CD8-positive, alpha-beta memory T cell (primary cell): ENCODE results near the gene GBP3. TPM values are rescaled to one million over a fixed set of nuclear protein-coding genes. Genes with fewer than 3 reads are reported as not detected.

Experiments
- CTCF ChIA-PET: fragments of 350-600 bp; sonication (Branson Sonifier 250); formaldehyde crosslinking; loops from one replicate; lab custom pipeline; 2021; ENCODE audit warnings: antibody characterized with exemption; lab: Charles Lee
- POLR2A ChIA-PET: fragments of 350-600 bp; sonication (Branson Sonifier 250); formaldehyde crosslinking; loops from one replicate; lab custom pipeline; 2021; ENCODE audit warnings: antibody characterized with exemption; lab: Charles Lee
- DNase-seq, 5 donors: peaks; one replicate each; pipeline versions ENCODE4 v3.0.0 to v3.0.0-alpha.2; 2020 to 2022; ENCODE audit warnings: mixed read lengths in 1 of 5
- H3K27ac ChIP-seq: one replicate; pipeline ENCODE4 v1.7.0; 2013; ENCODE audit warnings: low read depth, mild to moderate bottlenecking, low read length, moderate library complexity
- H3K27me3 ChIP-seq: 2 replicates; pipeline ENCODE4 v1.7.0; 2013; ENCODE audit warnings: low read length, mild to moderate bottlenecking; ENCODE audit not compliant: insufficient read depth, poor library complexity, severe bottlenecking
- H3K36me3 ChIP-seq: 2 replicates; pipeline ENCODE4 v1.7.0; 2013; ENCODE audit warnings: mild to moderate bottlenecking, low read length, moderate library complexity; ENCODE audit not compliant: insufficient read depth
- H3K4me1 ChIP-seq: 2 replicates; pipeline ENCODE4 v1.7.0; 2013; ENCODE audit warnings: mild to moderate bottlenecking, low read length, moderate library complexity; ENCODE audit not compliant: insufficient read depth
- H3K4me3 ChIP-seq: 2 replicates; pipeline ENCODE4 v1.7.0; 2013; ENCODE audit warnings: mild to moderate bottlenecking, low read length
- H3K9me3 ChIP-seq: 2 replicates; pipeline ENCODE4 v1.7.0; 2013; ENCODE audit warnings: mild to moderate bottlenecking, low read length
- H3K27ac Mint-ChIP-seq, 8 donors: one replicate each; pipeline ENCODE4 v1.8.0; 2020 to 2021; ENCODE audit warnings: mixed read lengths in 8 of 8, mild to moderate bottlenecking in 6 of 8, inconsistent platforms in 3 of 8, moderate library complexity in 3 of 8
- H3K27me3 Mint-ChIP-seq, 2 donors: one replicate each; pipeline ENCODE4 v1.8.0; 2020 to 2021; ENCODE audit warnings: mixed read lengths in 2 of 2, mild to moderate bottlenecking in 1 of 2, moderate library complexity in 1 of 2
- H3K36me3 Mint-ChIP-seq, 3 donors: one replicate each; pipeline ENCODE4 v1.8.0; 2020 to 2021; ENCODE audit warnings: mixed read lengths in 3 of 3, inconsistent platforms in 1 of 3, mild to moderate bottlenecking in 1 of 3
- H3K4me1 Mint-ChIP-seq, 3 donors: one replicate each; pipeline ENCODE4 v1.8.0; 2020 to 2021; ENCODE audit warnings: mixed read lengths in 3 of 3, inconsistent platforms in 1 of 3, mild to moderate bottlenecking in 1 of 3
- H3K4me3 Mint-ChIP-seq, 7 donors: one replicate each; pipeline ENCODE4 v1.8.0; 2020 to 2021; ENCODE audit warnings: mixed read lengths in 7 of 7, mild to moderate bottlenecking in 6 of 7, moderate library complexity in 4 of 7, inconsistent platforms in 2 of 7
- H3K9me3 Mint-ChIP-seq, 5 donors: one replicate each; pipeline ENCODE4 v1.8.0; 2020 to 2022; ENCODE audit warnings: mixed read lengths in 5 of 5, mild to moderate bottlenecking in 3 of 5, moderate library complexity in 2 of 5, inconsistent platforms in 1 of 5
- polyA plus RNA-seq: library from polyadenylated mRNA; unstranded; fragments of 300-500 nt; fragmentation: Illumina TruSeq; gene quantifications from one replicate; pipeline ENCODE4 v1.2.3, GENCODE V29; 2021
- total RNA-seq, 2 experiments: library from RNA; stranded (reverse); gene quantifications; one replicate each; pipeline ENCODE4 v1.2.3, GENCODE V29; 2021

Gene GBP3
- 10 to 100 TPM in 1 of 2 experiments, 1 to 10 TPM in 1; 8.4 to 12.1 TPM for total RNA-seq
- 16.8 TPM for polyA plus RNA-seq

- H3K9me3 Mint-ChIP-seq, result peaks cover 0 to 14% (median 9%) of the 10 kb centered on the region in 5 donors
- H3K27me3 ChIP-seq, result no peaks in the 10 kb centered on the region
- CTCF ChIA-PET, result interaction anchor here (1.0 to 2.3 kb wide), 10 partner anchors 12 to 336 kb away, joined by 3 to 12 read pairs (median 4); partner anchors contain the start of gene GBP5
Observed at GRCh38 chr1:89022167-89022959, at the start of gene GBP3. GBP3 (minus strand) TSS chr1:89022866; CDS start chr1:89020721, 2,145 bp downstream.

GRCh38 chr1:89070509-89070908 is 47.8 kb upstream of the GBP3 start:
- H3K9me3 ChIP-seq, result no peaks in the 10 kb centered on the region
- Mint-ChIP-seq H3K4me3 (peak overlapping the region; percentile 80 to 93 (median 89)), H3K9me3 (peaks cover 8 to 17% (median 14%) of the 10 kb centered on the region in 5 donors), H3K36me3 (peaks cover 3 to 30% (median 9%) of the 10 kb centered on the region in 3 donors), H3K4me1 (peaks cover 23 to 38% (median 23%) of the 10 kb centered on the region in 3 donors), H3K27ac (peak overlapping the region in 7 of 8 donors; percentile 54 to 96 (median 93)), H3K27me3 (no peaks in the 10 kb centered on the region)
- H3K36me3 ChIP-seq, result no peaks in the 10 kb centered on the region
- H3K27ac ChIP-seq, result no peak overlapping the region
- H3K4me1 ChIP-seq, result peaks cover 17% of the 10 kb centered on the region
- ChIA-PET CTCF (interaction anchor here (0.6 to 1.1 kb wide), 2 partner anchors 29 to 79 kb away, joined by 3 to 5 read pairs; no protein-coding TSS in a partner anchor), POLR2A (interaction anchor here (0.5 to 0.6 kb wide), 2 partner anchors 37 to 180 kb away, joined by 3 to 6 read pairs; no protein-coding TSS in a partner anchor)
- H3K27me3 ChIP-seq, result no peaks in the 10 kb centered on the region
- peak overlapping the region; percentile 53 for H3K4me3 ChIP-seq
- DNase-seq, result no peak

More at GRCh38 chr1:89022167-89022959, at the start of gene GBP3:
- Histone ChIP-seq H3K36me3 (peaks cover 12% of the 10 kb centered on the region), H3K4me1 (peaks cover 35% of the 10 kb centered on the region), H3K27ac (peak within 1 kb of the TSS; percentile 63), H3K9me3 (no peaks in the 10 kb centered on the region), H3K4me3 (peak within 1 kb of the TSS; percentile 82)
- H3K4me3 Mint-ChIP-seq, result peak within 1 kb of the TSS; percentile 92 to 96 (median 93)
- peak within 1 kb of the TSS; percentile 86 to 99 (median 94) for H3K27ac Mint-ChIP-seq
- peak in 2 of 5 donors; percentile 34 to 44 for DNase-seq
- peaks cover 21 to 50% (median 29%) of the 10 kb centered on the region in 3 donors for H3K36me3 Mint-ChIP-seq
- POLR2A ChIA-PET, result interaction anchor here (0.6 to 1.3 kb wide), 6 partner anchors 12 to 587 kb away, joined by 3 to 5 read pairs (median 4); partner anchors contain the start of gene GBP1
- peaks cover 0 to 7% of the 10 kb centered on the region in 2 donors for H3K27me3 Mint-ChIP-seq
- H3K4me1 Mint-ChIP-seq, result peaks cover 49 to 56% (median 55%) of the 10 kb centered on the region in 3 donors

GRCh38 chr1:89069951-89070350 is 47.3 kb upstream of the GBP3 start:
- Mint-ChIP-seq H3K4me3 (peak overlapping the region; percentile 80 to 93 (median 89)), H3K4me1 (peaks cover 23 to 40% (median 25%) of the 10 kb centered on the region in 3 donors), H3K27me3 (no peaks in the 10 kb centered on the region), H3K36me3 (peaks cover 3 to 26% (median 11%) of the 10 kb centered on the region in 3 donors), H3K9me3 (peaks cover 8 to 17% (median 14%) of the 10 kb centered on the region in 5 donors), H3K27ac (peak overlapping the region; percentile 82 to 96 (median 94))
- CTCF ChIA-PET, result interaction anchor here (0.6 to 1.1 kb wide), 2 partner anchors 30 to 78 kb away, joined by 3 to 5 read pairs; no protein-coding TSS in a partner anchor
- DNase-seq, result peak in 2 of 5 donors; percentile 28 to 29
- Histone ChIP-seq H3K4me1 (peaks cover 20% of the 10 kb centered on the region), H3K27me3 (no peaks in the 10 kb centered on the region), H3K9me3 (no peaks in the 10 kb centered on the region), H3K27ac (peak overlapping the region; percentile 5), H3K4me3 (peak overlapping the region; percentile 53), H3K36me3 (no peaks in the 10 kb centered on the region)
- POLR2A ChIA-PET, result interaction anchor here (0.5 to 1.0 kb wide), 5 partner anchors 36 to 179 kb away, joined by 3 to 6 read pairs (median 3); partner anchors contain the start of gene GBP3

GRCh38 chr1:89068291-89068690 is 45.6 kb upstream of the GBP3 start:
- Histone ChIP-seq H3K4me1 (peaks cover 25% of the 10 kb centered on the region), H3K27me3 (no peaks in the 10 kb centered on the region), H3K4me3 (no peak overlapping the region), H3K27ac (no peak overlapping the region), H3K36me3 (no peaks in the 10 kb centered on the region), H3K9me3 (no peaks in the 10 kb centered on the region)
- Mint-ChIP-seq H3K4me1 (peaks cover 29 to 51% (median 35%) of the 10 kb centered on the region in 3 donors), H3K27ac (peak overlapping the region in 7 of 8 donors; percentile 2 to 81 (median 52)), H3K4me3 (peak overlapping the region in 3 of 7 donors; percentile 21 to 57 (median 32)), H3K27me3 (no peaks in the 10 kb centered on the region), H3K36me3 (peaks cover 3 to 16% (median 9%) of the 10 kb centered on the region in 3 donors), H3K9me3 (peaks cover 0 to 3% (median 1%) of the 10 kb centered on the region in 5 donors)
- DNase-seq, result no peak
- POLR2A ChIA-PET, result no interaction called here
- CTCF ChIA-PET, result interaction anchor here (0.9 kb wide), 1 partner anchor 775 kb away, joined by 3 read pairs; no protein-coding TSS in a partner anchor

GRCh38 chr1:89065079-89065868 is 42.6 kb upstream of the GBP3 start, which contains the start of gene GBP1:
GBP1 (minus strand) TSS chr1:89065208; CDS start chr1:89063234, 1,974 bp downstream.
- peaks cover 52 to 75% (median 61%) of the 10 kb centered on the region in 3 donors for H3K4me1 Mint-ChIP-seq
- H3K36me3 ChIP-seq, result peaks cover 9% of the 10 kb centered on the region
- H3K4me3 ChIP-seq, result peak within 1 kb of the TSS; percentile 75
- H3K4me3 Mint-ChIP-seq, result peak within 1 kb of the TSS; percentile 90 to 98 (median 94)
- H3K9me3 ChIP-seq, result no peaks in the 10 kb centered on the region
- H3K27ac ChIP-seq, result peak within 1 kb of the TSS; percentile 53
- POLR2A ChIA-PET, result interaction anchor here (0.6 to 1.3 kb wide), 4 partner anchors 42 to 66 kb away, joined by 3 to 5 read pairs (median 3); partner anchors contain the start of gene GBP3
- no peaks in the 10 kb centered on the region for H3K9me3 Mint-ChIP-seq
- no peaks in the 10 kb centered on the region for H3K27me3 ChIP-seq
- DNase-seq, result peak in 2 of 5 donors; percentile 47 to 52
- peak within 1 kb of the TSS; percentile 92 to 99 (median 96) for H3K27ac Mint-ChIP-seq
- peaks cover 38% of the 10 kb centered on the region for H3K4me1 ChIP-seq
- peaks cover 0 to 1% of the 10 kb centered on the region in 2 donors for H3K27me3 Mint-ChIP-seq
- H3K36me3 Mint-ChIP-seq, result peaks cover 6 to 36% (median 16%) of the 10 kb centered on the region in 3 donors
- CTCF ChIA-PET, result interaction anchor here (0.7 to 1.5 kb wide), 5 partner anchors 12 to 81 kb away, joined by 3 to 4 read pairs (median 3); no protein-coding TSS in a partner anchor

- Histone ChIP-seq H3K9me3 (no peaks in the 10 kb centered on the region), H3K4me1 (peaks cover 42% of the 10 kb centered on the region), H3K36me3 (peaks cover 14% of the 10 kb centered on the region), H3K27me3 (no peaks in the 10 kb centered on the region), H3K27ac (peak overlapping the region; percentile 53), H3K4me3 (peak overlapping the region; percentile 75)
- H3K4me1 Mint-ChIP-seq, result peaks cover 49 to 73% (median 59%) of the 10 kb centered on the region in 3 donors
- H3K27ac Mint-ChIP-seq, result peak overlapping the region; percentile 92 to 99 (median 96)
- CTCF ChIA-PET, result interaction anchor here (0.7 to 1.5 kb wide), 3 partner anchors 19 to 80 kb away, joined by 3 to 4 read pairs (median 3); no protein-coding TSS in a partner anchor
- no peak for DNase-seq
- peak overlapping the region; percentile 90 to 98 (median 94) for H3K4me3 Mint-ChIP-seq
- peaks cover 0 to 1% of the 10 kb centered on the region in 2 donors for H3K27me3 Mint-ChIP-seq
- POLR2A ChIA-PET, result interaction anchor here (0.6 to 1.3 kb wide), 3 partner anchors 43 to 65 kb away, joined by 3 to 5 read pairs (median 3); no protein-coding TSS in a partner anchor
- H3K36me3 Mint-ChIP-seq, result peaks cover 6 to 37% (median 13%) of the 10 kb centered on the region in 3 donors
- H3K9me3 Mint-ChIP-seq, result no peaks in the 10 kb centered on the region
Observed at GRCh38 chr1:89064632-89065031, 42.0 kb upstream of the GBP3 start.
